H9 (cell line): ENCODE measurements around the gene LYPD5. TPM values are rescaled to one million over a fixed set of nuclear protein-coding genes. Genes with fewer than 3 reads are reported as not detected.

ENCODE experiments used
- DNase-seq: peaks from one replicate; pipeline ENCODE4 v3.0.0-alpha.2; 2017
- H2AFZ ChIP-seq: one replicate; pipeline ENCODE4 v1.6.1; 2013; ENCODE audit warnings: mild to moderate bottlenecking, low read length, control low read depth, moderate library complexity
- H2AK5ac ChIP-seq: 2 replicates; pipeline ENCODE4 v1.6.1; 2013; ENCODE audit warnings: low read length, control low read depth, mixed read lengths; ENCODE audit not compliant: insufficient read length
- H2BK120ac ChIP-seq: one replicate; pipeline ENCODE4 v1.6.1; 2013; ENCODE audit warnings: low read depth, mild to moderate bottlenecking, low read length, control low read depth, inconsistent platforms; ENCODE audit not compliant: poor library complexity, severe bottlenecking
- H2BK12ac ChIP-seq: 2 replicates; pipeline ENCODE4 v1.6.1; 2013; ENCODE audit warnings: low read length, control low read depth, mixed read lengths, low read depth; ENCODE audit not compliant: insufficient read length
- H2BK15ac ChIP-seq: 2 replicates; pipeline ENCODE4 v1.6.1; 2013; ENCODE audit warnings: low read depth, low read length, control low read depth
- H2BK20ac ChIP-seq: one replicate; pipeline ENCODE4 v1.6.1; 2013; ENCODE audit warnings: low read depth, mild to moderate bottlenecking, low read length, control low read depth, inconsistent platforms; ENCODE audit not compliant: poor library complexity, severe bottlenecking
- H2BK5ac ChIP-seq: 2 replicates; pipeline ENCODE4 v1.6.1; 2013; ENCODE audit warnings: low read length, control low read depth, mixed read lengths; ENCODE audit not compliant: insufficient read length
- H3K14ac ChIP-seq: 2 replicates; pipeline ENCODE4 v1.6.1; 2013; ENCODE audit warnings: low read length, control low read depth; ENCODE audit not compliant: insufficient read depth
- H3K18ac ChIP-seq: 2 replicates; pipeline ENCODE4 v1.6.1; 2013; ENCODE audit warnings: low read depth, mild to moderate bottlenecking, mixed read lengths, low read length, control low read depth; ENCODE audit not compliant: insufficient read length
- H3K23ac ChIP-seq: 2 replicates; pipeline ENCODE4 v1.6.1; 2013; ENCODE audit warnings: low read length, control low read depth, mixed read lengths, low read depth; ENCODE audit not compliant: insufficient read length
- H3K23me2 ChIP-seq: 2 replicates; pipeline ENCODE4 v1.6.1; 2013; ENCODE audit warnings: low read depth, mild to moderate bottlenecking, mixed read lengths, low read length, control low read depth; ENCODE audit not compliant: insufficient read length, poor library complexity, severe bottlenecking
- H3K27ac ChIP-seq: 2 replicates; pipeline ENCODE4 v1.5.1; 2013; ENCODE audit warnings: low read length, control low read depth, mixed read lengths, low read depth; ENCODE audit not compliant: insufficient read length
- H3K27me3 ChIP-seq: 2 replicates; pipeline ENCODE4 v1.6.1; 2013; ENCODE audit warnings: low read length, control low read depth, inconsistent platforms; ENCODE audit not compliant: insufficient read depth
- H3K4ac ChIP-seq: 2 replicates; pipeline ENCODE4 v1.6.1; 2013; ENCODE audit warnings: low read depth, mild to moderate bottlenecking, control low read depth, inconsistent platforms, low read length, moderate library complexity
- H3K4me1 ChIP-seq: 2 replicates; pipeline ENCODE4 v1.6.1; 2013; ENCODE audit warnings: low read length, control low read depth, inconsistent platforms; ENCODE audit not compliant: insufficient read depth
- H3K4me2 ChIP-seq: 2 replicates; pipeline ENCODE4 v1.6.1; 2013; ENCODE audit warnings: low read length, control low read depth, mixed read lengths; ENCODE audit not compliant: insufficient read length, insufficient read depth
- H3K56ac ChIP-seq: 2 replicates; pipeline ENCODE4 v1.6.1; 2013; ENCODE audit warnings: low read depth, mild to moderate bottlenecking, mixed read lengths, low read length, control low read depth; ENCODE audit not compliant: insufficient read length
- H3K79me1 ChIP-seq: 2 replicates; pipeline ENCODE4 v1.6.1; 2013; ENCODE audit warnings: low read depth, mild to moderate bottlenecking, moderate library complexity, low read length, control low read depth, inconsistent platforms; ENCODE audit not compliant: insufficient read depth, poor library complexity, severe bottlenecking
- H3K79me2 ChIP-seq: 2 replicates; pipeline ENCODE4 v1.6.1; 2013; ENCODE audit warnings: low read length, control low read depth, inconsistent platforms; ENCODE audit not compliant: insufficient read depth
- H3K9ac ChIP-seq: 2 replicates; pipeline ENCODE4 v1.6.1; 2013; ENCODE audit warnings: low read length, control low read depth, mixed read lengths; ENCODE audit not compliant: insufficient read length; ENCODE audit errors: extremely low read depth
- H3K9me3 ChIP-seq: one replicate; pipeline ENCODE4 v1.6.1; 2013; ENCODE audit warnings: low read depth, low read length, inconsistent platforms; ENCODE audit not compliant: control insufficient read depth
- H3T11ph ChIP-seq: one replicate; pipeline ENCODE4 v1.6.1; 2013; ENCODE audit warnings: mild to moderate bottlenecking, low read length, control low read depth, inconsistent platforms
- H4K20me1 ChIP-seq: one replicate; pipeline ENCODE4 v1.6.1; 2013; ENCODE audit not compliant: control insufficient read depth, insufficient read length, insufficient read depth
- H4K5ac ChIP-seq: 2 replicates; pipeline ENCODE4 v1.6.1; 2013; ENCODE audit warnings: low read depth, mild to moderate bottlenecking, mixed read lengths, low read length, control low read depth; ENCODE audit not compliant: insufficient read length
- H4K8ac ChIP-seq: replicated peaks from 2 replicates; pipeline ENCODE4 v1.6.1; 2013; ENCODE audit warnings: low read length, control low read depth, mixed read lengths, low read depth; ENCODE audit not compliant: insufficient read length
- H4K91ac ChIP-seq: 2 replicates; pipeline ENCODE4 v1.6.1; 2013; ENCODE audit warnings: low read depth, mild to moderate bottlenecking, moderate library complexity, mixed read lengths, low read length, control low read depth; ENCODE audit not compliant: insufficient read length
- H3K27ac Mint-ChIP-seq, 3 experiments: 2 replicates in 2 of 3; 3 replicates in 1 of 3; pipeline ENCODE4 v1.8.0; 2020 to 2021; ENCODE audit warnings: mixed read lengths in 3 of 3, mild to moderate bottlenecking in 1 of 3, moderate library complexity in 1 of 3
- H3K27me3 Mint-ChIP-seq: 2 replicates; pipeline ENCODE4 v1.8.0; 2021; ENCODE audit warnings: low read depth, mild to moderate bottlenecking, moderate library complexity, mixed read lengths
- H3K36me3 Mint-ChIP-seq, 3 experiments: 2 replicates in 2 of 3; 3 replicates in 1 of 3; pipeline ENCODE4 v1.8.0; 2020 to 2021; ENCODE audit warnings: low read depth in 3 of 3, mixed read lengths in 3 of 3; ENCODE audit not compliant: insufficient read depth in 1 of 3
- H3K4me1 Mint-ChIP-seq, 2 experiments: 2 replicates each; pipeline ENCODE4 v1.8.0; 2020; ENCODE audit warnings: mixed read lengths in 2 of 2
- H3K4me3 Mint-ChIP-seq, 2 experiments: 2 replicates in 1 of 2; 3 replicates in 1 of 2; pipeline ENCODE4 v1.8.0; 2020 to 2021; ENCODE audit warnings: mild to moderate bottlenecking in 2 of 2, mixed read lengths in 2 of 2, moderate library complexity in 1 of 2
- H3K9me3 Mint-ChIP-seq, 2 experiments: 2 replicates in 1 of 2; 3 replicates in 1 of 2; pipeline ENCODE4 v1.8.0; 2020; ENCODE audit warnings: mild to moderate bottlenecking in 2 of 2, mixed read lengths in 2 of 2, moderate library complexity in 1 of 2
- WGBS: extraction: QIAGEN DNeasy Blood & Tissue Kit; methylation state at CpG from one replicate; pipeline ENCODE4 v1.1.7; 2013; ENCODE audit warnings: missing lambda C conversion rate, low lambda C conversion rate, mixed read lengths; ENCODE audit not compliant: insufficient read length; ENCODE audit errors: extremely low coverage; 5-methylcytosine and 5-hydroxymethylcytosine counted together
- total RNA-seq: library from RNA; stranded (reverse); gene quantifications from 2 replicates; pipeline ENCODE4 v1.2.1, GENCODE V29; 2021
- TF ChIP-seq, protein P1 (sequence below): fragments of 200-600 bp; sonication (generic); conservative IDR thresholded peaks from 3 replicates; pipeline ENCODE4 v1.8.0; 2021; ENCODE audit warnings: antibody characterized with exemption, mild to moderate bottlenecking

LYPD5 gene
- total RNA-seq, 1 experiment from 2014 or later: 0.50 TPM

DNA sequence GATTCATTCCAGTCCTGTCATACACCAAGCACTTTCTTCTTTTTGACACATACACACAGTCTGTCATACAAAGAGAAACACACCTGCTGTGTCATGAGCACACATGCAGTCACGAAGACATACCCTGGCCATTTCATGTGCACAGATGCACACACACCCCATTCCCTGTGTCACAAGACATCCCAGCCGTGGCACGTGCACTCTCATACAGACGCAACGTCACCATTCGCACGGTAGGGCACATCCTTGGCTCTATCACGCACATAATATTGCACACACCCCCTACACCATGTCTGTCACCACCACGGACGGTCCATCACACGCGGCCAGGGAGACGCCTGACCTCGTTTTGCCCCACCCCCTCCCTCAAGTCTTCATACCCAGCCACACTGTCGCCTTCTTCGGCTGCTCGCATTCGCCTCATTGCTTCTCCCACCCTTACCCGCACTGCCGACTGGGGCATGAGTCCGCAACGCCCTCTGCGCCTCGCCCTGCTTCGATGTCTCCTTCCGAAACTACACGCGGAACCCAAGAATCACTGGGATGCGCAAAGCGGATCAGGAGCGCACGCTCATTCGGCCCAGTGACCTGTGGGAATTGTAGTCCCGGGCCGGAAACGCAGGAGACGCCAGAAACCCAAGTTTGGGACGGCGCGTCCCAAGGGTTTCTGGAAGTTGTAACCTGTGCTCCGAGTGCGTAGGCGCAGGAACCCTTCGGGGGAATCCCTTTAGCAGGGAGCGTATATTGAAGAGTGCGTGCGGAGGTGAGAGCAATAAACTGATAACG is 18.0 kb upstream of the LYPD5 start:
- Mint-ChIP-seq H3K9me3 (peaks cover 37 to 57% of the 10 kb centered on the region in 2 experiments), H3K36me3 (no peaks in the 10 kb centered on the region; a peak in 2 of 7 replicates), H3K27ac (no peak overlapping the region), H3K27me3 (peaks cover 32% of the 10 kb centered on the region), H3K4me3 (no peak overlapping the region; a peak in 1 of 5 replicates), H3K4me1 (peaks cover 0 to 2% of the 10 kb centered on the region in 2 experiments; a peak in 2 of 4 replicates)
- Histone ChIP-seq H2BK120ac (no peak overlapping the region), H3K23me2 (peaks cover 4% of the 10 kb centered on the region), H4K5ac (no peak overlapping the region), H4K8ac (no peak overlapping the region), H2BK20ac (no peak overlapping the region), H3K18ac (no peak overlapping the region), H2BK5ac (no peak overlapping the region), H2AFZ (peak overlapping the region; percentile 26), H3K27me3 (no peaks in the 10 kb centered on the region; the same call in 1 of the 2 replicates), H3K9me3 (no peaks in the 10 kb centered on the region), H4K91ac (no peak overlapping the region), H3K14ac (no peak overlapping the region), H3K4me2 (no peak overlapping the region), H3K56ac (no peak overlapping the region), H3T11ph (no peak overlapping the region), H3K79me2 (no peaks in the 10 kb centered on the region), H3K4me1 (no peaks in the 10 kb centered on the region), H4K20me1 (no peaks in the 10 kb centered on the region), H3K79me1 (no peaks in the 10 kb centered on the region), H3K4ac (no peak overlapping the region), H3K23ac (no peak overlapping the region), H2BK15ac (no peak overlapping the region), H3K27ac (no peak overlapping the region), H2BK12ac (no peak overlapping the region), H3K9ac (no peak overlapping the region), H2AK5ac (no peak overlapping the region)
- no CpG with 5 or more reads among the region's 48 CpGs for WGBS
- TF ChIP-seq, protein P1, sequence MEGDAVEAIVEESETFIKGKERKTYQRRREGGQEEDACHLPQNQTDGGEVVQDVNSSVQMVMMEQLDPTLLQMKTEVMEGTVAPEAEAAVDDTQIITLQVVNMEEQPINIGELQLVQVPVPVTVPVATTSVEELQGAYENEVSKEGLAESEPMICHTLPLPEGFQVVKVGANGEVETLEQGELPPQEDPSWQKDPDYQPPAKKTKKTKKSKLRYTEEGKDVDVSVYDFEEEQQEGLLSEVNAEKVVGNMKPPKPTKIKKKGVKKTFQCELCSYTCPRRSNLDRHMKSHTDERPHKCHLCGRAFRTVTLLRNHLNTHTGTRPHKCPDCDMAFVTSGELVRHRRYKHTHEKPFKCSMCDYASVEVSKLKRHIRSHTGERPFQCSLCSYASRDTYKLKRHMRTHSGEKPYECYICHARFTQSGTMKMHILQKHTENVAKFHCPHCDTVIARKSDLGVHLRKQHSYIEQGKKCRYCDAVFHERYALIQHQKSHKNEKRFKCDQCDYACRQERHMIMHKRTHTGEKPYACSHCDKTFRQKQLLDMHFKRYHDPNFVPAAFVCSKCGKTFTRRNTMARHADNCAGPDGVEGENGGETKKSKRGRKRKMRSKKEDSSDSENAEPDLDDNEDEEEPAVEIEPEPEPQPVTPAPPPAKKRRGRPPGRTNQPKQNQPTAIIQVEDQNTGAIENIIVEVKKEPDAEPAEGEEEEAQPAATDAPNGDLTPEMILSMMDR: no peak
- peak; percentile 57 for DNase-seq
